Measurements from ENCODE around the gene RNF133.
"Not testable (repeated sequence)": the region's sequence is repeated elsewhere in the genome, so short reads cannot be mapped to it uniquely, and the experiment has no call there.

RNF133 gene

DNA sequence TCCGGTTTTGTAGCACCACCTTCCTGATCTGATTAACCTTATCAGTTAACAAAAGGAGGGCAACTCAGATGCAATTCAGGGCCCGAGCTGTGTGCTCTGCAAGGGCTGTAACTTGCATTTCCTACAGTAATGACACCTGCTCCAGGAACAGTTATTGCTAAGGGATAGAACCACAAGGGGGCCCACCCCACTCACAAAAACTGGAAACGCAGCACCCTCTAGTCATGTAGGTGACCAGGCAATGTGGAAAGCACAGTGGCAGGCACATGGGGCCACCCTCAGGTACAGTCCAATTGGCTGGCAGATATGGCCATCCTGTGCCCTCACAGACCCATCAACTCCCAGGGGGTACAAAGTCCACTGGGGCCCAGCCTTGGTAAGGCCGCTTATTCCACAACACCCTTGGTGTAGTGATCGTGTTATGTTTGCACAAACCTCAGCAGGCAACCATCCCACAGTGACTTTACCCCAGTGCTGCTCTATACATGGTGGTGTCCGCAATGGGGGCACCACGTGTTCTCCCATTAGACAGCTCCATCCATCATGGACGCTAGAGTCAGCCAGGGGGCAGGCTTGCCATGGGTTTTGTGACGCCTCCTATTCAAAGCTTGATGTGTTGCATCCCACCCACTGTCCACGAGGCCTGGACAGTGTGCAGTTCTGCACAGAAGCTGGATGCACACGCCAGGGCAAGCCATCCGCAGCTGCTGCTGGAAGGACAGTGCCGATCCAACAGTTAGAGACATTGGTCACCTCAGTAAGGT is 9.4 kb downstream of the RNF133 start:
- DNase-seq = no peak

DNA sequence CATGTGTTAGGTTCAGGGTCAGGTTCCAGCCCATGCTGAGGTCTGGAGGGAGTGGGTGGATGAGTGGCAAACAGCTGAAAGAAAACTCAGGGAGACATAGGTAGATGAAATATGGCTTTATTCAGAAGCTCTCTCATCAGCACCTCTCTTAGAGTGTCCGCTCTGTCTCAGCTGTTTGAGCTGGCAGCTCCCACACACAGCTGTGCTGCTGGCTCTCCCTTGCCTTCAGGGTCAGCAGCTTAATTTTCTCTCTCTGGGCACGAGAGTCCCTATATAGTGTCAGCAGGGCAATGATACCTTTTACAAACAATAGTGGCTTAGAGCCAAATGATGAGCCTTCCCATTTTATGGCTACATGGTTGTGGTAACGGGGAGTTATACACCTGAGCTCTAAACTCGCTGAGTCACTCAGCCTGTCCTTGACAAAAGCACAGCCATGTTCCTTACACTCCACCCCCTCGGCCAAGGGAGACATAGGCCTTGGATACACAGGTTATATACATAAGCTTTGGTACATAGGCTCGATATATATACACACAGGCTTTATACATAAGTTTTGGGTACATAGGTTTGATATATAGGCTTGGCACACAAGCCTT is 10.4 kb downstream of the RNF133 start:
- DNase-seq = no peak

DNA sequence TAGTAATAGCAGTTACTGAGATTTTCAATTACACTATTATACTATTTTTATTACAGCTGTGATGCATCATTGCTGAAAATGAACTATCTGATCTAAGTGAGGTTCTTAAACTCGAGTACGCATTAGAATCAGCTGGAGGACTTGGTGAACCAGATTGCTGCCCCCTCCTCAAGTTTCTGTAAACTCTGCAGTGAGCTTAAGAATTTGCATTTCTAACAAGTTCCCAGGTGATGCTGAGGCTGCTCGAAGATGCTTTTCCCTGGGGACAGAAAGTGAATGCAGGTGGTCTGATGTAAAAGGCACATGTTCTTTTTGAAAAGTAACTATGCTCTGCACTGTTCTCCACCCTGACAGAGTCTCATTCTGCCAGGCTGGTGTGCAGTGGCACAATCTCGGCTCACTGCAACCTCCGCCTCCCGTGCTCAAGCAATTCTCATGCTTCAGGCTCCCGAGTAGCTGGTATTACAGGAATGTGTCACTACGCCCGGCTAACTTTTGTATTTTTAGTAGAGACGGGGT is 12.5 kb downstream of the RNF133 start:
- no peak for DNase-seq

DNA sequence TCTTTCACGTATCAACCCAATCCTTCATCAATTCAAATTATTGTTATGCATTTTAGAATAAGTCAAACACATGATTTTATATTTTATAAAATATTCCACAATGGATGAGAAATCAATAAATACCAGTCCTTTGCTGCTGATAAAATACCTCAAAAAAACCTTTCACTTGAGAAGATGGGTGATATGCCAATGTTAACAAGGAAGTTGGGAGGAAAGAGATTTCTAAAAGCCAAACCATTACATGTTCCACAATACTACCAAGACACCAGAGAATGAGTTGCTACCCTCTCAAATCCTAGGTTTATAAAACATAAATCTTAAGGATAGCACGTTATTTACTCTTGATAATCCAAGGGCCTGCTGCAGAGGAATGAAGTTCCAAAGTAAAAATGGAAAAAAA is 14.4 kb downstream of the RNF133 start:
- DNase-seq = no peak

DNA sequence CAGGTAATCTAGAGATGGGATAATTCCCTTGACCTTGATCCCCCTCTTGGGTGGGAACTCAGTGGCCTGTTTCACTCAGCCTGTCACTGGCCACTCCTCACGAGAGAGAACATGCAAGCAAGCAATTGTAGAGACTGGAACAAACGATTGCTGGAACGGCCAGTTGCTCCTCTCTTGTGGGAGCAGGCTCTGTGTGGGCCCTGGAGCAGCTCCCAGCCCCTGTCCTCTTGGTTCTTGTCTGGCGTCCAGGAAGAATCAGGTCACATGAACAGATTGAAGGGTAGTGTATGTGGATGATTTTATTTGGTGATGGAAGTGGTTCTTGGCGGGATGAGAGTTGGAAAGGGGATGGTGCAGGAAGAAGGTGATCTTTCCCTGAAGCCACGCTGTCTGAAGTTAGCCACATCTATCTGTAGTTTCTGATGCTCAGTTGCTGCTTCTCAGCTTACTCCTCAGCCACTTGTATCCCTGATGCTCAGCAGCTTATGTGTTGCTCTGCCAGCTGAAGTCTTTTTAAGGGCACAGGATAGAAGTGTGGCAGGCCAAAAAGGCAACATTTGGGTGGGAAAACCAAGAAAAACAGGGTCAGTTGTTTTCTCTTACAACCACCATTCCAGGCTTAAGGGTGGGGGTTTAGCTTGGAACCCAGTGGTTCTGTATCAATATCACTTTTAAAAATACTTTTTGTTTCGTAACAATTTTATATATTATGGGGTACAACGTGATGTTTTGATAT is 15.9 kb downstream of the RNF133 start:
- DNase-seq = no peak

DNA sequence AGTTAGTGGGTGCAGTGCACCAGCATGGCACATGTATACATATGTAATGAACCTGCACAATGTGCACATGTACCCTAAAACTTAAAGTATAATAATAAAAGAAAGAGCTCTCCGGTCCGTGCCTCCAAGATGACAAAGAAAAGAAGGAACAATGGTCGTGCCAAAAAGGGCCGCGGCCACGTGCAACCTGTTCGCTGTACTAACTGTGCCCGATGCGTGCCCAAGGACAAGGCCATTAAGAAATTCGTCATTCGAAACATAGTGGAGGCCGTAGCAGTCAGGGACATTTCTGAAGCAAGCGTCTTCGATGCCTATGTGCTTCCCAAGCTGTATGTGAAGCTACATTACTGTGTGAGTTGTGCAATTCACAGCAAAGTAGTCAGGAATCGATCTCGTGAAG is 17.7 kb downstream of the RNF133 start:
- DNase-seq = not testable (repeated sequence)

DNA sequence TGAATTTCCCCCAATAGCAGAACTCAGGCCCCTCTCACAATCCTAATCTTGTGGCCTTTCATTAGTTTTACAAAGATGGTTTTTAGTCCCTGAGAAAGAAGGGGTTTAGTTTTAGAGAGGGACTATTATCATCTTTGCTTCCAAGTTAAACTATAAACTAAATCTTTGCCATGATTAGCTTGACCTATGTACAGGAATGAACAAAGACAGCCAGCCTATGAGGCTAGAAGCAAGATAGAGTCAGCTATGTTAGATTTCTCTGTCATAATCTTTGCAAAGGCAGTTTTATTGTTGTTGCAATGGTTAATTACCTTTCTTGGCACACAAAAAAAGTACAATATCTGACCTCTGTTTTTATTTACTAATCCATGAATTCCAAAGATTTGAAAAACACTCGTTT is 19.1 kb downstream of the RNF133 start:
- DNase-seq = no peak

DNA sequence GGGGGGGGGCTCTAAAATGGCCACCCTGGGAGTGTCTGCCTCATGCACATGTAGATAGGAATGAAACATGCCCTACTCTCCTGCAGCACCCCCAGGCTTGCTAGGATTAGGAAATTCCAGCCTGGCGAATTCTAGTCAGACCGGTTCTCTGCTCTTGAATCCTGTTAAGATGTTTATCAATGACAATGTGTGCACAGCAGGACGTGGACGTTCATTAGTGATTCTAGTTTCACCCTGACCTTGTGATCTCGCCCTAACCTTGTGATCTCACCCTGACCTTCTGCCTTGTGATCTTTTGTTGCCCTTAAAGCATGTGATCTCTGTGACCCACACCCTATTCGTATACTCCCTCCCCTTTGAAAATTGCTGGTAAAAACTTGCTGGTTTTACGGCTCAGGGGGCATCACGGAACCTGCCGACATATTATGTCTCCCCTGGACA is 19.6 kb downstream of the RNF133 start:
- DNase-seq = not testable (repeated sequence)

DNA sequence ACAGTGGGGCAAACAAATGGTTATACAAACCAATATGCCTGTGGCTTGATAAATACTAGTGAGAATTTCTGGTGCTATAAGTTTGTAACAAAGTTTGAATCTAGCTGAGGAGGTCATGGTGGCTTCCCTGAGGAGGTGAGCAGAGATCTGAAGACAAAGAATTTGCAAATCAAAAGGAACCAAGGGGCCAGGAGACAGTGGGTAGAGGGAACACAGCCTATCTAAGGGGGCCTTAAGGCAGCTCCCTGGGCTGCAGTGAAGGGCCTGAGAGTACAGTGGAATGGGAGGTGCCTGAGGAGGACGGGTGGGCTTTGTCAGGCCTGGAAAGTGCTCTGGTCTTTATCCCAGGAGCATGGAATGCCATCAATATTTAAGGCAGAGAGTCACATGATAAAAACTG is 21.8 kb downstream of the RNF133 start:
- DNase-seq = no peak

DNA sequence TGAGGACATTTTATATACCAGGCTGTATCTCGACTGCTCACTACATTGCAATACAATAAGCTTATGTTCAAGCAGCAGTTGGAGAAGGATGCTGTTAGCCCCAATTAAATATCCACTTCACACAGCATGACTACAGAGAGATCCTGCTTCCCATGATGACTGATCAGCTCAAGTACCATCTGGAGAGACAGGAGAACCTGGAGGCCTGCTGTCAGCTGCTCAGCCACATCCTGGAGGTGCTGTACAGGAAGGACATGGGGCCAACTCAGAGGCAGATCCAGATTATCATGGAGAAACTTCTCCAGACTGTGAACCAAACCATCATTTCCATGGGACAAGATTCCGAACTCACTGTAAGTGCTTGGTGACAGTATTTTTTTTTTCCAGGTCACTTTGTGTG is 22.5 kb downstream of the RNF133 start:
- no peak for DNase-seq

DNA sequence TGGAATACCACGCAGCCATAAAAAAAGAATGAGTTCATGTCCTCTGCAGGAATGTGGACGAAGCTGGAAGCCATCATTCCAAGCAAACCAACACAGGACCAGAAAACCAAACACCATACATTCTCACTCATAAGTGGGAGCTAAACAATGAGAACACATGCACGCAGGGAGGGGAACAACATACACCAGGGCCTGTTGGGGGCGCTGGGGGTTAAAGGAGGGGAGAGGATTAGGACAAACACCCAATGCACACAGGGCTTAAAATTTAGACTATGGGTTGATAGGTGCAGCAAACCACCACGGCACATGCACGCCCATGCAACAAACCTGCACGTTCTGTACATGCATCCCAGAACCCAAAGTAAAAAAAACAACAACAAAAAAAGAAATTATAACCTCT is 23.3 kb downstream of the RNF133 start:
- DNase-seq = no peak

DNA sequence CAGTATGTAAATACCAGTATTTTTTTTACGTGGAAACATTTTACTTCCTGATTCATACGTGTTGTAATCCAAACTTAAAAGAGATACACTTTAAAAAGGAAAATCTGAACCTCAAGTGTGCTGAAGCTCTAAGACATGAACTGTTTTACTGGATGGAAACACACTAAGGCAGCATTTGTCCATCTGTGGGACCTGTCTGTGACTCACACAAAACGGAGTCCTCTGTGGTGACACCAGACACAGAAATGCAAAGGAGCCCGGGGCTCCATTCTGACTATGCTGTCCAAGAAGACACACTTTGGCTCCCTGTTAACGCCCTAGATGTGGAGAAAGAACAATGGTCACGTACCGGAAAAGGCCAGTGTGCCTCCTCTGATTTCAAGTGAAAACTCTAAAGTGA is 23.9 kb downstream of the RNF133 start:
- no peak for DNase-seq

DNA sequence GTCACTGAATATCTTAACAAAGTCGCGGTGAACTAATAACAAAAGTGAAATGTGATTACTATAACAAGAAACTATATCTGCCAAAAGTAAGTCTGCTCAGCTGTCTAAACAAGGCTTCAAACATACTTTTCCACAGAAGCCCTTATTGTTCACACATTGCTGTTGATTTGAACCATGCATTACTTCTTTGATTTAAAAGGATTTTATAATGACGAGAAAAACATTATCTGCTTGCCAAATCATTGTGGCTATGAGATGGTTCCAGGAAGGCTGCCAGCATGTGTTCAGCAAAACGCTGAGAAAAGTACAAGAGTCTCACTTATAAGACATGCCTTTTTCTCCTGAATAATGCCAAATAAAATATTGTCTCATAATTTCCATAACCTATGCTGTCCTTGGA is 24.4 kb downstream of the RNF133 start:
- DNase-seq = no peak

DNA sequence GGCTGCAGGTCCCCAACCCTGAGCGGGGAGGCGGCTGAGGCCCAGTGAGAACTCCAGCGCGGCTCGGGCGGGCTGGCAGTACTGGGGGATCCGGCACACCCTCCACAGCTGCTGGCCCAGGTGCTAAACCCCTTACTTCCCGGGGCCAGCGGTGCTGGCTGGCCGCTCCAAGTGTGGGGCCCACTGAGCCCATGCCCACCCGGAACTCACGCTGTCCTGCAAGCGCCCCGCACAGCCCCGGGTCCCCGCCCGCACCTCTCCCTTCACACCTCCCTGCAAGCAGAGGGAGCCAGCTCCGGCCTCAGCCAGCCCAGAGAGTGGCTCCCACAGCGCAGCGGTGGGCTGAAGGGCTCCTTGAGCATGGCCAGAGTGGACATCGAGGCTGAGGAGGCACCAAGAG is 25.0 kb downstream of the RNF133 start:
- DNase-seq = no peak

DNA sequence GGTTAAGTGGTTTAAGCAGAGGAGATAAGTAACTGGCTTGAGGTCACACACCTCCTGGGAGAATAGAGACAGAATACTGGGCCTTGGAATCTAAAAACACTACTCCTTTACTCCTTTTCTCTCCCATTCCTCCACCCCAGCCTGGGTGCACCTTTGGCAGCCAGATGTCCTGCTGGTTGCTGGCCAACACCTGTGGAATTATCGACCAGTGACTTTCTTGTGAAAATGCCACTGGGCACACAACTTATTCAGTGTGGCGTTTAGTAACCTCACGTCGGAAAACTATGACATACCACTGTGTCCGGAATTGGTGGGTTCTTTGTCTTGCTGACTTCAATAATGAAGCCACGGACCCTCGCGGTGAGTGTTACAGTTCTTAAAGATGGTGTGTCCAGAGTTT is 26.4 kb downstream of the RNF133 start:
- DNase-seq = no peak

DNA sequence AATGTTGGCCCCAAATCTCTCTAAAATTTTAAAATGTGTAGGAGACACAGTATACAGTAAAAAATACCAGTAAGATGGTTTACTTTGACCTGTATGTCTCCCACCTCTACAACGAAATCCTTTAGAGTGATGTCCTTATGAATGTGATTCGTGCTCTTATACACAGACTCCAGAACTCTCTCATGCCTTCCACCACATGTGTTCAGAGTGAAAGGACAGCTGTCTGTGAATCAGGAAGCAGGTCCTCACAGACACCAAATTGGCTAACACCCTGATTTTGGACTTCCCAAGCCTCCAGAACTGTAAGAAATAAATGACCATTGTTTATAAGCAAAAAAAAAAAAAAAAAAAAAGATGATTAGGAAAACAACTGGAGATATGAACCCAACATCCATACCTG is 35.2 kb downstream of the RNF133 start:
- no peak for DNase-seq

DNA sequence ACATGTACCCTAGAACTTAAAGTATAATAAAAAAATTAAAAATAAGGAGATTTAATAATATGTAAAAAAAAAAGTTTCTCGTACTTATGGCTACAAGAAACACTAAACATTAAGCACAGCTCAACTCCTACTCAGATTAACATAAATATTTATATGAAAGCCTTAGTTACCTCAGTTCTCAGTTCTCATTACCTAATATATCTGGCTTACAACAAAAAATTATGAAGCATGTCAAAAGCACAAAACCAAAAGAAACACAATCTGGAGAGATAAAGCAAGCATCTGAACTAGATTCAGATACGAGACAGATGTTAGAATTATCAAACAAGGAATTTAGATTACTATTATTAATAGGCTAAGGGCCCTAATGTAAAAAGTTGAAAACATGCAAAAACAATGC is 40.1 kb downstream of the RNF133 start:
- no peak for DNase-seq

DNA sequence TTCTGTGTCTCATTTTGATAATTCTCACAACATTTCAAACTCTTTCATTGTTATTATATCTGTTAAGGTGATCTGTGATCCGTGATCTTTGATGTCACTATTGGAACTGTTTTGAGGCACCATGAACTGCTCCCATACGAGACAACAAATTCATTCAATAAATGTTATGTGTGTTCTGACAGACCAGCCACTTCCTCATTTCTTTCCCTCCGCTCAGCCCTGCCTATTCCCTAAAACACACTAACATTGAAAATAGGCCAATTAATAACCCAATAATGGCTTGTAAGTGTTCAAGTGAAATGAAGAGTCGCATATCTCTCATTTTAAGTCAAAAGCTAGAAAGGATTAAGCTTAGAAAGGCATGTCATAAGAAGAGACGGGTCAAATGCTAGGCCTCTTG is 45.2 kb downstream of the RNF133 start:
- DNase-seq = no peak

DNA sequence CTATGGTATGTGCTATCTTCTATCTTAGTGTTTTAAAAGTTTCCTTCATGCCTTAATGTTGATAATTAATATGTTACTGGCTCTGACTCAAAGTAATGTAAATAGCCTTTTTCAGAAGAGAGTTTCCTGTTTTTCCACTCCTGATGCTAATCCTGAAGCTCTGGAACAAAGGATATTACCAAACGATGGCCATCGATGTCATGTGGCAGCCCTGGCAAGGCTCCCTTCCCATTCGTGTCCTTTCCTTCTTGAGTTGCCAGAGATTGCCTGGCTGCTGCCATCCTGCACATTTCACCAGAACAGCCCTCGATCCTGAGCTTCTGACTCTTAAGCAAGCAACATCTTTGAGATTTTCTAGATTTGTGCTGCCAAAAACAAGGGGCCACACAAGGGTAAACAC is 46.0 kb downstream of the RNF133 start:
- DNase-seq = no peak

DNA sequence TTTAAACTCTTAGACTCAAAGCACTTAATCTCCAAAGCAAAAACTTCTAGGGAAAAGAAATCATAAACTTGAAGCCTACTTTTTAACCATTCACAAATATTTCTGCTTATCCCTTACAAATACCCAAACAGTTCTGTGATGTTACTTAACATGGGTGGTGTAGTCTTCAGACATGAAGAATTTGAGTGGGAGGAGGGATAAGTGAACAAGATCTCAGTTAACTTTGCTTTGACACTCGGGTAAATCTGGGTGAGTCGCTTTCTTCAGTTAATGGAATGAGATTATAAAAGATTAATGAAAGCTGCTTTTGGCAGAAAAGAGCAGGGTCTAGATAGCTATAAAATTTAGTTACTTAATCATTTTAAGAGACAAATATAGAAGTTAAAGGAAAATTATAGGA is 47.5 kb downstream of the RNF133 start:
- DNase-seq = no peak
